HG02852 (cell line): ENCODE results near the gene STEEP1.

Source experiments
- ATAC-seq: cut with Tn5 transposase; IDR thresholded peaks from one replicate; pipeline ENCODE4 v1.9.1; 2021; ENCODE audit warnings: mild to moderate bottlenecking, moderate library complexity; ENCODE audit not compliant: unreplicated experiment

STEEP1 gene

DNA sequence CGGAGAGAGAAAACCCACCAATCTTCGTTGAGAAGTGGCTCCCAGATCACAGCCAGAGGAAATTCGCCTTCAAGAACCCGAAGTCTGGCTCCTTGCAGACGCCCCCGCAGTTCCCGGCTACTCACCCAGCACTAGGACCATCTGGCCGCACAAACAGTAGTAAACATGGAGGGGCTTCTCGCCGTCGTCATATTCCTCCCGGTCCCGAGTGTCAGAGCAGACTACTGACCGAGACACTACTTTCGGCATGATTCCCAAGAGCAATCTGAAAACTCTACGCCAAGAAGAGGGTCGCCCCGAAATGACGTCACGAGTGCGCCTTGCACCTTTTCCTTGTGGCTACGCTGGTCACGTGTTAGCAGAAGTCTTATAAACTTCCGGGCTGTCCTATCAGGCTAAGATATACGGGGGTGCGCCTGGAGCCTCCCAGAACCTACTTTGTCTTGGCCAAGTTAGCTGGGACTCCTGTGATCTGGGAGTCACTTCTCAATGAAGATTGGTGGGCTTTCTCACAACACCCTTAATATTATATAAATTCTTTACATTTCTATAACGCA is at the start of gene STEEP1:
Gene STEEP1, minus strand, starts transcription at position 303 of the 557 bp plus-strand sequence. Its CDS starts 54 bp downstream, at position 249.
- ATAC-seq: peak; percentile 89

- ATAC-seq: no peak
Measured at GRCh38 chrX:119614776-119615175, 49.6 kb upstream of the STEEP1 start.

- no peak for ATAC-seq
Measured at GRCh38 chrX:119607018-119607389, 41.8 kb upstream of the STEEP1 start.

- peak; percentile 70 for ATAC-seq
Measured at GRCh38 chrX:119606280-119607017, 41.2 kb upstream of the STEEP1 start, which contains the start of gene NKRF. NKRF (minus strand) TSS chrX:119606424.

- peak; percentile 35 for ATAC-seq
Measured at GRCh38 chrX:119605464-119606279, 40.5 kb upstream of the STEEP1 start.

- no peak for ATAC-seq
Measured at GRCh38 chrX:119604766-119605463, 39.7 kb upstream of the STEEP1 start.

DNA sequence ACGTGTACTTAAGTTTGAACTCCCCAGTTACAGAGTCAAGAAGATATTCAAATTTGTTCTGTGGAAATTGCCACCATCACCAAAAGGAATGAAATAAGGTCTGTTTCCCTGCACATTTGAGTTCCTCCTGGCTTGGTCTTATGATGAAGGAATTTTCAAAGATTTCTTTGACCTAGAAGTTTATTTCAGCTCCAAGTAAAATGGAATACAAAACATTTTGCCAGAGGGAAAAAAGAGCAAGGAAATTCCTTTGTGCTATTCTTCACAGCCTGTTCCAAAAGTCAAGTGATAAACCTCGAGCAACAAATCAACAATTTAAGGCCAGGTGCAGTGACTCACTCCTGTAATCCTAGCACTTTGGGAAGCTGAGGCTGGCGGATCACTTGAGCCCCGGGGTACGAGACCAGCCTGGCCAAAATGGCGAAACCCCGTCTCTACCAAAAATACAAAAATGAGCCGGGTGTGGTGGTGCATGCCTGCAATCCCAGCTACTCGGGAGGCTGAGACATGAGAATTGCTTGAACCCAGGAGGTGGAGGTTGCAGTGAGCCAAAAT is 37.6 kb upstream of the STEEP1 start:
- ATAC-seq: no peak

DNA sequence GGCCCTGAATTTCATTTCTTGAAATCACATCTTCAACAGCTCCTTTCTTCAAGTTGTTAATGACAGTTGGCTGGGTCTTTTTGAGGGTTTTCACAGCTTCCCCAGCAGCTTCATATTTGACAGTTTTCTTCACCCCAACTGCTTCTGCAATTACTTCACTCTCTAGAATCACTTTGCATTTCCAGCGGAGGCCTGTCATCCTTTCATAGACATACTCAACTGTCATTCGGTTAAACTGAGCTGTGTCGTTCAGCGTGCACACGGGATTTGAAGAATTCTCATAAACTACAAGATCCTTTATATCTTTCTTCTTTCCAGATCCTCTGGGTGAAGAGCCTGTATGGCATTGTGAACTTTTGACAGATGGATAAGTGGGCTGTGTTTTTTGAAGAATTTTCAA is 24.6 kb upstream of the STEEP1 start:
- no peak for ATAC-seq

- no peak for ATAC-seq
Measured at GRCh38 chrX:119583431-119584059, 18.3 kb upstream of the STEEP1 start.

- peak; percentile 33 for ATAC-seq
Measured at GRCh38 chrX:119579414-119579813, 14.2 kb upstream of the STEEP1 start.

- ATAC-seq: peak; percentile 79
Measured at GRCh38 chrX:119574394-119575266, 9.4 kb upstream of the STEEP1 start, which contains the start of gene UBE2A. UBE2A (plus strand) TSS chrX:119574563; CDS start chrX:119574712, 149 bp downstream.

GRCh38 chrX:119573840-119574393 is 8.7 kb upstream of the STEEP1 start:
- ATAC-seq: peak; percentile 27

DNA sequence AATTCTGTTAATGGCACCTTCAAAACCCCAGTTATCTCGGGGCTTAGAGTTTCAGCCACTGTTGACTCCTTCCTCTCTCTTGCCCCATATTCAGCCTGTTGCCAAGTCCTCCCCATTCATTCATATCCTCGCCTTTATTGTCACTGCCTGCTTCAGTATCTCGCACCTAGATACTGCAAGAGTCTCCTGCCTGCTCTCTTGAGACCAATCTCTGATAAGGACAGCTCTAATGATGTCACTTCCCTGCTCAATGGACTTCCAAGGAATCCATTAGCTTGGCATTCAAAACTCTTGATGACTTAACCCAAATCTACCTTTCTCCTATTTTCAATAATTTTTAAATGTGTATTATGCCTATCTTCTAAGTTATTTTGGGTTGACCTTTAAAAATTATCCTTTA is 8.0 kb upstream of the STEEP1 start:
- ATAC-seq: no peak

GRCh38 chrX:119570351-119570835 is 5.2 kb upstream of the STEEP1 start:
- no peak for ATAC-seq

DNA sequence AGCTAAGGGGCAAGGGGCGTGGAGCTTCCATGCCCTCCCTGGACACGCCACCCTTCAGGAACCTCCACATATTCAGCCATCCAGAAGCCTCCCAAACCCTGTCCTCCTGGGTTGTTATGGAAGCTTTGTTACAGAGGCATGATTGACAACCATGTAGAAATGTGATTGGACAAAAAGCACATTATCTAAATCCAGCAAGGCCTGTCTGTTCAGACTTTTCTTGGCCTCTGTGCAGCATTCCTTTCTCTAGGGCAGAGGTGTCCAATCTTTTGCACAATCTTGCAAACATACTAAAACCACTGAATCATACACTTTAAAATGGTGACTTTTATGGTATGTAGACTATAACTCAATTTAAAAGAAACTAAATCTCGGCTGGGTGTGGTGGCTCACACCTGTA is 12.7 kb downstream of the STEEP1 start:
- no peak for ATAC-seq

GRCh38 chrX:119549327-119550016 is 15.7 kb downstream of the STEEP1 start:
- peak; percentile 71 for ATAC-seq

GRCh38 chrX:119541188-119541587 is 24.0 kb downstream of the STEEP1 start:
- no peak for ATAC-seq

DNA sequence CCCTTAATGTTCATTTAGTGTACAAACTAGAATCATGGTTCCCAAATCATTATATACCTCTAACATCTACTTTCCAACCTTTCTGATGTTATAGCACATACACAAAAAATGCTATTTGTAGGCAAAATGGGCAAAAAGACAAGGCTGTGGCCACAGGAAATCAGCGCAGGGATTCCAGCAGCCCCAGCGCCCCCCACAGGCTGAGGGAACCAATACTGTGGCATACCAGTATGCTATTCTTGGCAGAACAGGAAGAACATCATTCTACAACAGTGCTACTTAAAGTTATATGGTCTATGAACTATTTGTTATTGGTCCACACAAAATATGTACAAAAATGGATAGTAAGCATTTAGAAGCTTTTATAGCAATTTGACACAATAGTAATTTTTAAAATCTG is 25.3 kb downstream of the STEEP1 start:
- no peak for ATAC-seq
